K562 treated with DMSO at 1 percent for 4 hours (cell line): ENCODE data around the gene TMPO. TPM values are rescaled to one million over a fixed set of nuclear protein-coding genes. Genes with fewer than 3 reads are reported as not detected.

Experiments
- total RNA-seq: library from RNA; unstranded; fragments of 300-600 nt; gene quantifications from 2 replicates; pipeline ENCODE4 v1.2.3, GENCODE V29; 2022; ENCODE audit not compliant: insufficient read depth

TMPO gene, protein sequence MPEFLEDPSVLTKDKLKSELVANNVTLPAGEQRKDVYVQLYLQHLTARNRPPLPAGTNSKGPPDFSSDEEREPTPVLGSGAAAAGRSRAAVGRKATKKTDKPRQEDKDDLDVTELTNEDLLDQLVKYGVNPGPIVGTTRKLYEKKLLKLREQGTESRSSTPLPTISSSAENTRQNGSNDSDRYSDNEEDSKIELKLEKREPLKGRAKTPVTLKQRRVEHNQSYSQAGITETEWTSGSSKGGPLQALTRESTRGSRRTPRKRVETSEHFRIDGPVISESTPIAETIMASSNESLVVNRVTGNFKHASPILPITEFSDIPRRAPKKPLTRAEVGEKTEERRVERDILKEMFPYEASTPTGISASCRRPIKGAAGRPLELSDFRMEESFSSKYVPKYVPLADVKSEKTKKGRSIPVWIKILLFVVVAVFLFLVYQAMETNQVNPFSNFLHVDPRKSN
- total RNA-seq, result 85.1 and 101 TPM in 2 replicates

DNA sequence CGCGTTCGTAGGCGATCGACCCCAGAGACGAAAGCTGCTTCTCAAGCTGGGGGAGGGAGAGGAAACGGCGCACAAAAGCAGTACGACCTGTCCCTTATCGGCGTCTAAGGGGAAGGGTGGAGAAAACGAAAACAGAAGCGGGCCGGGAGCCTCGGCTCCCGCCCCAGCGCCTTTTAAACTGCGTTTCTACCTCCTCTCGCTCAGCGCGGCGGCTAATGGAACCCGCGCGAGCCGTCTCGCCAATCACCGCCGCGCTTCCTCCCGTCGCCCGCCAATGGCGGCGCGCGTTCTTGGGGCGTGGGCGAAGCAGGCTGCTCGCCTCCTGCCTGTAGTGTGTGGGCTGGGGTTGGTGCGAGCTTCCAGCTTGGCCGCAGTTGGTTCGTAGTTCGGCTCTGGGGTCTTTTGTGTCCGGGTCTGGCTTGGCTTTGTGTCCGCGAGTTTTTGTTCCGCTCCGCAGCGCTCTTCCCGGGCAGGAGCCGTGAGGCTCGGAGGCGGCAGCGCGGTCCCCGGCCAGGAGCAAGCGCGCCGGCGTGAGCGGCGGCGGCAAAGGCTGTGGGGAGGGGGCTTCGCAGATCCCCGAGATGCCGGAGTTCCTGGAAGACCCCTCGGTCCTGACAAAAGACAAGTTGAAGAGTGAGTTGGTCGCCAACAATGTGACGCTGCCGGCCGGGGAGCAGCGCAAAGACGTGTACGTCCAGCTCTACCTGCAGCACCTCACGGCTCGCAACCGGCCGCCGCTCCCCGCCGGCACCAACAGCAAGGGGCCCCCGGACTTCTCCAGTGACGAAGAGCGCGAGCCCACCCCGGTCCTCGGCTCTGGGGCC lies at the start of gene TMPO:
TMPO (plus strand) TSS at position 304 of the 824 bp plus-strand sequence; CDS start at position 582, 278 bp downstream.

DNA sequence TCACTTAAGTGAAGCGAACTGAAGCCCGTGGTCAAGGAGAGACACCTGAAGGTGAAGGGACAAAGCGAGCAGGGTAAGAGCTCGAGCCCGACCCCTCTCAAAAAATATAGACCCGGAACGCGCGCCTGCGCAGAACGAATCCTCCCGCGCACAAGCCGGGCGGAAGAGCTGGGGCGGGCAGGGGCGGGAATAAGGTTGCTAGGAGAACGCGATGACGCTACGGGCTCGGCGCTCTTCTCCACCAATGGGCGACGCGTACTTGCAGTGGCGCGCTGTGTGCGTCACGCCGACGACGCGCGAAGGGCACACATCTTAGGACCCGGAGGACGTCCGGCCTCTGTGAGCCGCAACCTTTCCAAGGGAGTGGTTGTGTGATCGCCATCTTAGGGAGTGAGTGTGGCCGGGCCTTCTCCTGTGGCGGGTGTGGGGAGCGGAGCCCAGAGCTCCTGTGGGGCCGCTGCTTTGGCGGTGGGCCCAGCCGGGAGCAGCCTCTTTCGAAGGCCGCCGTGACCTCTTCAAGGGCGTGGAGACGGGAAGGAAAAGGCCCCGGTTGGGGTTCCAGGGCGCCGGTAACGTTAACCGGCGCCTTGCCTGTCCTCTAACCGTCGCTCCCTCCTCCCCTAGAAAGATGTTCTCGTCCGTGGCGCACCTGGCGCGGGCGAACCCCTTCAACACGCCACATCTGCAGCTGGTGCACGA lies 78.1 kb downstream of the TMPO start, which contains the start of gene SLC25A3:
SLC25A3 (plus strand) TSS at position 336 of the 699 bp plus-strand sequence; CDS start at position 629, 293 bp downstream.

Other genes with a start within 250 kb of the TMPO start
- 473 and 521 TPM in 2 replicates for gene SLC25A3, start 78.1 kb downstream of the TMPO start, total RNA-seq
- 9.3 and 11.7 TPM in 2 replicates for gene IKBIP, start 129.2 kb downstream of the TMPO start, total RNA-seq
- 9.0 and 9.3 TPM in 2 replicates for gene APAF1, start 129.7 kb downstream of the TMPO start, total RNA-seq